Loucy (cell line): ENCODE data around the gene CENPT.

Experiments
- H2AFZ ChIP-seq: fragments of 200-600 bp; sonication (generic); 2 replicates; pipeline ENCODE4 v1.6.0; 2016; ENCODE audit warnings: antibody characterized with exemption, mild to moderate bottlenecking, low read length, moderate library complexity
- H3F3A ChIP-seq: fragments of 200-600 bp; 2 replicates; pipeline ENCODE4 v1.6.0; 2016; ENCODE audit warnings: antibody characterized with exemption, low read depth, mild to moderate bottlenecking
- H3K27me3 ChIP-seq: fragments of 200-600 bp; sonication (generic); 2 replicates; pipeline ENCODE4 v1.6.1; 2014; ENCODE audit warnings: low read length, mild to moderate bottlenecking; ENCODE audit not compliant: insufficient read depth, poor library complexity, severe bottlenecking
- H3K36me3 ChIP-seq: fragments of 200-600 bp; sonication (generic); 2 replicates; pipeline ENCODE4 v1.6.1; 2016; ENCODE audit warnings: low read length; ENCODE audit not compliant: insufficient read depth
- H3K4me1 ChIP-seq: fragments of 200-600 bp; sonication (generic); 2 replicates; pipeline ENCODE4 v1.5.1; 2014; ENCODE audit warnings: low read length, mild to moderate bottlenecking; ENCODE audit not compliant: insufficient read depth, poor library complexity, severe bottlenecking
- H3K4me2 ChIP-seq: fragments of 200-600 bp; sonication (generic); 2 replicates; pipeline ENCODE4 v1.6.0; 2014; ENCODE audit warnings: antibody characterized with exemption, low read length, low read depth, mild to moderate bottlenecking; ENCODE audit not compliant: poor library complexity, severe bottlenecking
- H3K4me3 ChIP-seq: fragments of 200-600 bp; sonication (generic); 2 replicates; pipeline ENCODE4 v1.5.1; 2014; ENCODE audit warnings: low read length, mild to moderate bottlenecking, mixed read lengths; ENCODE audit not compliant: poor library complexity, severe bottlenecking
- H3K79me2 ChIP-seq: fragments of 200-600 bp; sonication (generic); 2 replicates; pipeline ENCODE4 v1.6.1; 2014; ENCODE audit warnings: low read length; ENCODE audit not compliant: insufficient read depth
- H3K9ac ChIP-seq: fragments of 200-600 bp; sonication (generic); 2 replicates; pipeline ENCODE4 v1.6.0; 2014; ENCODE audit warnings: mild to moderate bottlenecking, low read depth, low read length, moderate library complexity; ENCODE audit not compliant: poor library complexity, severe bottlenecking
- H3K9me2 ChIP-seq: fragments of 200-600 bp; sonication (generic); replicated peaks from 2 replicates; pipeline ENCODE4 v1.6.1; 2016; ENCODE audit warnings: low read depth, low read length, mixed read lengths
- H3K9me3 ChIP-seq: fragments of 200-600 bp; sonication (generic); 2 replicates; pipeline ENCODE4 v1.6.1; 2014; ENCODE audit warnings: mild to moderate bottlenecking, antibody characterized with exemption, low read length, low read depth; ENCODE audit not compliant: insufficient read depth
- H4K20me1 ChIP-seq: fragments of 200-600 bp; sonication (generic); 2 replicates; pipeline ENCODE4 v1.6.0; 2014; ENCODE audit warnings: antibody characterized with exemption, low read length, mild to moderate bottlenecking; ENCODE audit not compliant: insufficient read depth, poor library complexity, severe bottlenecking
- EZH2phosphoT487 ChIP-seq: fragments of 200-600 bp; IDR thresholded peaks from 2 replicates; pipeline ENCODE4 v1.6.1; 2018; ENCODE audit warnings: antibody characterized with exemption, mild to moderate bottlenecking, moderate library complexity, borderline replicate concordance
- TF ChIP-seq, protein P1 (sequence below): fragments of 200-600 bp; sonication (generic); conservative IDR thresholded peaks from 2 replicates; pipeline ENCODE4 v1.5.1; 2014; ENCODE audit warnings: mild to moderate bottlenecking, antibody characterized with exemption, low read length

The CENPT gene

DNA sequence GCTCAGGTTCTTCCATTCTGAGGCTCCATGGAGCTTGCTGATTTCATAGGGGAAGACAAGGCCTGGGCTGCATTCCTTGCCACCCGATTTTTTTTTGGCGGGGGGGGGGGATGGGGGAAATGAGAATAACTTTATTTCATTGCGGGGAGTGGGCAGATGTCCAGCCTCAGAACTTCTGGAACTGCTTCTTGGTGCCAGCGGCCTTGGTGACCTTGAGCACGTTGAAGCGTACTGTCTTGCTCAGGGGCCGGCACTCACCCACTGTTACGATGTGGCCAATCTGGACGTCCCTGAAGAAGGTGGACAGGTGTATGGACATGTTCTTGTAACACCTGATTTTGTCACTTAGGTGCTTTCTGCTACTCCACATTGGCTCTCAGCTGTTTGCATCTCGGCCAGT is 8.3 kb upstream of the CENPT start:
- no peak overlapping the region for H3K9ac ChIP-seq
- peaks cover 44% of the 10 kb centered on the region for H4K20me1 ChIP-seq
- no peak overlapping the region for H3K4me2 ChIP-seq
- H3K4me1 ChIP-seq: peaks cover 11% of the 10 kb centered on the region
- H3K79me2 ChIP-seq: peaks cover 94% of the 10 kb centered on the region
- TF ChIP-seq, protein P1, sequence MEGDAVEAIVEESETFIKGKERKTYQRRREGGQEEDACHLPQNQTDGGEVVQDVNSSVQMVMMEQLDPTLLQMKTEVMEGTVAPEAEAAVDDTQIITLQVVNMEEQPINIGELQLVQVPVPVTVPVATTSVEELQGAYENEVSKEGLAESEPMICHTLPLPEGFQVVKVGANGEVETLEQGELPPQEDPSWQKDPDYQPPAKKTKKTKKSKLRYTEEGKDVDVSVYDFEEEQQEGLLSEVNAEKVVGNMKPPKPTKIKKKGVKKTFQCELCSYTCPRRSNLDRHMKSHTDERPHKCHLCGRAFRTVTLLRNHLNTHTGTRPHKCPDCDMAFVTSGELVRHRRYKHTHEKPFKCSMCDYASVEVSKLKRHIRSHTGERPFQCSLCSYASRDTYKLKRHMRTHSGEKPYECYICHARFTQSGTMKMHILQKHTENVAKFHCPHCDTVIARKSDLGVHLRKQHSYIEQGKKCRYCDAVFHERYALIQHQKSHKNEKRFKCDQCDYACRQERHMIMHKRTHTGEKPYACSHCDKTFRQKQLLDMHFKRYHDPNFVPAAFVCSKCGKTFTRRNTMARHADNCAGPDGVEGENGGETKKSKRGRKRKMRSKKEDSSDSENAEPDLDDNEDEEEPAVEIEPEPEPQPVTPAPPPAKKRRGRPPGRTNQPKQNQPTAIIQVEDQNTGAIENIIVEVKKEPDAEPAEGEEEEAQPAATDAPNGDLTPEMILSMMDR: no peak
- TF ChIP-seq EZH2phosphoT487: no peak
- H3K9me3 ChIP-seq: no peaks in the 10 kb centered on the region
- no peak overlapping the region for H2AFZ ChIP-seq
- H3F3A ChIP-seq: no peaks in the 10 kb centered on the region
- no peaks in the 10 kb centered on the region for H3K9me2 ChIP-seq
- H3K27me3 ChIP-seq: no peaks in the 10 kb centered on the region
- H3K36me3 ChIP-seq: peaks cover 8% of the 10 kb centered on the region; the same call in 1 of the 2 replicates
- no peak overlapping the region for H3K4me3 ChIP-seq

GRCh38 chr16:67853670-67854069 is 6.2 kb upstream of the CENPT start:
- no peaks in the 10 kb centered on the region for H3K27me3 ChIP-seq
- H3K36me3 ChIP-seq: no peaks in the 10 kb centered on the region
- peaks cover 41% of the 10 kb centered on the region for H4K20me1 ChIP-seq
- H3K79me2 ChIP-seq: peaks cover 94% of the 10 kb centered on the region
- no peak overlapping the region for H3K9ac ChIP-seq
- no peaks in the 10 kb centered on the region for H3K9me3 ChIP-seq
- H3K4me1 ChIP-seq: peaks cover 16% of the 10 kb centered on the region
- no peaks in the 10 kb centered on the region for H3F3A ChIP-seq
- H2AFZ ChIP-seq: no peak overlapping the region
- H3K4me3 ChIP-seq: no peak overlapping the region
- no peaks in the 10 kb centered on the region for H3K9me2 ChIP-seq
- H3K4me2 ChIP-seq: no peak overlapping the region
- TF ChIP-seq EZH2phosphoT487: no peak
- TF ChIP-seq, protein P1: no peak

DNA sequence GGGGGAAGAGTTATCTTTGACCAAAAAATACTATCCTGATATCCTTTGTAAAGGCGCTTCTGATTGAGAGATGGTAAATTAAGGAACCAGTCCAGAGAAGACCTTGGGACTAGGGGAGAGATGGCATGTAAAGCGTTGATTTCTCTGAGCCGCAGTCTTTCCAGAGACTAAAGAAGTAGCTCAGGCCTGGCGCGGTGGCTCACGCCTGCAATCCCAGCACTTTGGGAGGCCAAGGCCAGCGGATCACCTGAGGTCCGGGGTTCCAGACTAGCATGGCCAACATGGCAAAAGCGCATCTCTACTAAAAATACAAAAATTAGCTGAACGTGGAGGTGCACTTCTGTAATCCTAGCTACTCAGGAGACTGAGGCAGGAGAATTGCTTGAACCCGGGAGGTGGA is 625 bp upstream of the CENPT start:
- H3F3A ChIP-seq: no peaks in the 10 kb centered on the region
- no peak overlapping the region for H2AFZ ChIP-seq
- H4K20me1 ChIP-seq: peaks cover 35% of the 10 kb centered on the region
- no peaks in the 10 kb centered on the region for H3K36me3 ChIP-seq
- peak overlapping the region; percentile 84 for H3K4me3 ChIP-seq
- TF ChIP-seq, protein P1: no peak
- no peak for TF ChIP-seq EZH2phosphoT487
- H3K9me3 ChIP-seq: no peaks in the 10 kb centered on the region
- peaks cover 88% of the 10 kb centered on the region for H3K79me2 ChIP-seq
- peak overlapping the region; percentile 87 for H3K9ac ChIP-seq
- H3K27me3 ChIP-seq: peaks cover 4% of the 10 kb centered on the region
- H3K4me2 ChIP-seq: peak overlapping the region; percentile 96
- H3K9me2 ChIP-seq: no peaks in the 10 kb centered on the region
- peaks cover 41% of the 10 kb centered on the region for H3K4me1 ChIP-seq
